ENCODE results near the gene MMP25.
"Not testable (repeated sequence)": the region's sequence is repeated elsewhere in the genome, so short reads cannot be mapped to it uniquely, and the experiment has no call there.

The MMP25 gene

GRCh38 chr16:3074860-3075522 is 28.6 kb downstream of the MMP25 start:
- DNase-seq: peak; percentile 56

- no peak for DNase-seq
Observed at GRCh38 chr16:3075523-3075915, 29.2 kb downstream of the MMP25 start.

- DNase-seq: not testable (repeated sequence)
Observed at GRCh38 chr16:3075946-3076345, 29.6 kb downstream of the MMP25 start.

GRCh38 chr16:3076577-3076976 is 30.2 kb downstream of the MMP25 start:
- DNase-seq: no peak

- DNase-seq: no peak
Observed at GRCh38 chr16:3080024-3080423, 33.7 kb downstream of the MMP25 start.

- not testable (repeated sequence) for DNase-seq
Observed at GRCh38 chr16:3081957-3082356, 35.6 kb downstream of the MMP25 start.

- DNase-seq: not testable (repeated sequence)
Observed at GRCh38 chr16:3083408-3083807, 37.0 kb downstream of the MMP25 start.

- DNase-seq: no peak
Observed at GRCh38 chr16:3084491-3084890, 38.1 kb downstream of the MMP25 start.

- no peak for DNase-seq
Observed at GRCh38 chr16:3084969-3085670, 38.8 kb downstream of the MMP25 start.

GRCh38 chr16:3085868-3086595 is 39.7 kb downstream of the MMP25 start:
- DNase-seq: no peak

GRCh38 chr16:3086596-3087242 is 40.4 kb downstream of the MMP25 start:
- DNase-seq: no peak

- no peak for DNase-seq
Observed at GRCh38 chr16:3087243-3088235, 41.2 kb downstream of the MMP25 start.

GRCh38 chr16:3088450-3088849 is 42.1 kb downstream of the MMP25 start:
- DNase-seq: no peak

- no peak for DNase-seq
Observed at GRCh38 chr16:3088925-3089716, 42.8 kb downstream of the MMP25 start.

- DNase-seq: no peak
Observed at GRCh38 chr16:3089717-3090592, 43.6 kb downstream of the MMP25 start.

- DNase-seq: no peak
Observed at GRCh38 chr16:3091551-3091950, 45.2 kb downstream of the MMP25 start.

GRCh38 chr16:3092501-3092941 is 46.2 kb downstream of the MMP25 start:
- DNase-seq: no peak

- DNase-seq: peak; percentile 28
Observed at GRCh38 chr16:3094289-3095027, 48.1 kb downstream of the MMP25 start.

GRCh38 chr16:3095869-3096268 is 49.5 kb downstream of the MMP25 start:
- DNase-seq: peak; percentile 40
